ENCODE measurements around the gene LMTK2.
A peak's percentile ranks its signal among the peaks of the same experiment; 100 is the strongest.

LMTK2 gene

DNA sequence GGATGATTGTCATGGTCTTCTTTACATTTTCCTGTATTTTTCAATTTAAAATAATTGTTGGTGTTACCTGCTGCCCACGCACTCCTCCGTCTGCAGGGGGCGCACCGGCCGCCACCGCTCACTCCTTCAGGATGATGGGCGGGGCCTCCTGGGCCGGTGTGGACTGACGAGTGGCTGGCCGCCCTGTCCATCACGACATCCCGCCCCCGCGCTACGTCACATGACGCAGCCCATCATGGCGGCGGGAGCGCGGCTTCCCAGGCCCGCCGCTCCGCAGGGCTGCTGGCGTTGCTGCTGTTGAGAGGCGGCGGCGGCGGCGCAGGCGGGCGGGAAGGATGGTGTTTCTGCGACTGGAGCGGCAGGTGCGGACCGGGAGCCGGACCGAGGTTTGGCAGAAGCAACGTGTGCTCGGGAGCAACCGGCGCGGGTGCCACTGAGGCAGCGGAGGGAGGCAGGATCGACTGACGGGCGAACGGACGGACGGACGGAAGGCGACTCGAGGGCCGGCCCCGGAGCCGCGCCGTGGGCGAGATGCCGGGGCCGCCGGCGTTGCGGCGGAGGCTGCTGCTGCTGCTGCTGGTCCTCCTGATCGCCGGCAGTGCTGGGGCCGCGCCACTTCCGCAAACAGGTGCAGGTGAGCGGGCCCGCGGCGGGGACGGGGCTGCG is at the start of gene LMTK2:
TSS of gene LMTK2 (plus strand) at position 216 of the 666 bp plus-strand sequence. CDS start at position 532, 316 bp downstream.
- DNase-seq (ENCODE audit: low read depth) = peak; percentile 92

DNA sequence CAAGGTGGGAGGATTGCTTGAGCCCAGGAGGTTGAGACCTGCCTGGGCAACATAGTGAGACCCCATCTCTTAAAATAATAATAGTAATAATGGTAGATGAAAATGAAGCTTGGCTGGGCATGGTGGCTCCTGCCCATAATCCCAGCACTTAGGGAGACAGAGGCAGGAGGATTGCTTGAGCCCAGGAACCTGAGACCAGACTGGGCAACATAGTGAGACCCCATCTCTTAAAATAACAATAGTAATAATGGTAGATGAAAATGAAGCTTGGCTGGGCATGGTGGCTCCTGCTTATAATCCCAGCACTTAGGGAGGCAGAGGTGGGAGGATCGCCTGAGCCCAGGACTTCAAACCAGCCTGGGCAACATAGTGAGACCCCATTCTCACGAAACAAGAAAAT is 49.5 kb upstream of the LMTK2 start:
- DNase-seq (ENCODE audit: low read depth) = no peak

DNA sequence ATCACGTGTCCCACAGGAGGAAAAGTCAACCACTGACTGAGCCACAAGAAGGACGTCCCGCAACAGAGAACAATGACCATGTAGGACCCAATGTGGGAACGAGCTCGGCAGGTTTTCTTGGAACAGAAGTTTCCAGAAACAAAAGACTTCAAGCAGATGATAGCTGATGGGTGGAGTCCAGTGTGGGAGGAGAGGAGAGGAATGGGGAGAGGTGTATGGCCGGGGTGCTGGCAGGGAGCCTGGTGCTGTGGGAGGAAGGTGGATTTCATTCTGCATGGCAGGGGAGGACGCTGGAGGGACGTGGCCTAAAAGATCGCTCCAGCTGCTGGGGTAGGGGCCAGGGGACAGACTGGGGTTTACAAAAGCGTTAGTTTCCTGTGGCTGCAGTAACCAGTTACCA is 48.5 kb upstream of the LMTK2 start:
- no peak for DNase-seq (ENCODE audit: low read depth)

DNA sequence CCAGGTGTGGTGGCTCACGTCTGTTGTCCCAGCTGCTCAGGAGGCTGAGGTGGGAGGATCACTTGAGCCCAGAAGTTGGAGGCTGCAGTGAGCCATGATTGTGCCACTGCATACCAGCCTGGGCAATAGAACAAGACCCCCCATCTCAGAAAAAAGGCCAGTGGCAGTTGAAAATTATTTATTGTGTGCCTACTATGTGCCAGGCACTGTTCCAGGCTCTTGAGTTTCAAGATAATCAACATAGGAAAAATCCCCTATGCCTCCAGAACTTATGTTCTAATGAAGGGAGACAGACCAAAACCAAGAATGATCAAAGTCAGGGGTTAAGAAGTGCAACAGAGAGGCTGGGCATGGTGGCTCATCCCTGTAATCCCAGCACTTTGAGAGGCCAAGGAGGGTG is 42.4 kb upstream of the LMTK2 start:
- DNase-seq (ENCODE audit: low read depth) = no peak

DNA sequence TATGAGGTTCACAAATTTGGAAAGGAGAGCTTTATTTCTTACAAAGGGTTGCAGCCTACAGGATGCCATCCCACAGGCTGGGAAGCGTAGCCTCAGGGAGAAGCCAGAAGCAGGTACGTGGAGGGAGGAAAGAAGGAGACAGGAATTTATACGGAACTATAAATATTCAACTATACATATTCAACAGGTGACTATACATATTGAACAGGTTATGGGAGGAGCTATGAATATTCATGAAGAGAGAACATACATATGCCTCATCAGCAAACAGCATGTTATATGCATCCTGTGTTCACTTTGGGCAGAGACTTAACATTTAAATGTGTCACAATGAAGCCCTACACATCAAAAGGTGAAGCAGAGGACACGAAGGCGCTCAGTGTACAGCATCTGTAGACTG is 40.5 kb upstream of the LMTK2 start:
- no peak for DNase-seq (ENCODE audit: low read depth)

DNA sequence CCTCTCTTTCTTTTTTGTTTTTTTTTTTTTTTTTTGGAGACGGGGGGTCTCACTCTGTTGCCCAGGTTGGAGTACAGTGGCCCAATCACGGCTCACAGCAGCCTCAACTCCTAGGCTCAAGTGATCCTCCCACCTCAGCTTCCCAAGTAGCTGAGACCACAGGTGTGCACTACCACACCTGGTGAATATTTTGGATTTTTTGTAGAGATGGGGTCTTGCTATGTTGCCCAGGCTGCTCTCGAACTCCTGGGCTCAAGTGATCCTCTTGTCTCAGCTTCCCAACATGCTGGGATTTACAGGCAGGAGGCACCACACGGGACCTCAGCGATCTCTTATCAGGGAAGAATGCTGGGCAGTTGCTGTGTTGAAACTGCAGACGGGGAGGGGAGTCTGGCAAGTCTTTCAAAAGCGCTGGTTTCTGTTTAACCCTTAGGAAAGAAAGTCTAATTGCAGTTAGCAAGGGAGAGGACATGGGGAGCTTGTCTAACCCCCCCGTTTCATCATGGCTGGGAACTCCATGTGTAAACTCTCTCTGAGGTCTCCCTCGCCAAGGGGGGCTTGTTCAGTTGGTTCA is 39.6 kb upstream of the LMTK2 start:
- no peak for DNase-seq (ENCODE audit: low read depth)

DNA sequence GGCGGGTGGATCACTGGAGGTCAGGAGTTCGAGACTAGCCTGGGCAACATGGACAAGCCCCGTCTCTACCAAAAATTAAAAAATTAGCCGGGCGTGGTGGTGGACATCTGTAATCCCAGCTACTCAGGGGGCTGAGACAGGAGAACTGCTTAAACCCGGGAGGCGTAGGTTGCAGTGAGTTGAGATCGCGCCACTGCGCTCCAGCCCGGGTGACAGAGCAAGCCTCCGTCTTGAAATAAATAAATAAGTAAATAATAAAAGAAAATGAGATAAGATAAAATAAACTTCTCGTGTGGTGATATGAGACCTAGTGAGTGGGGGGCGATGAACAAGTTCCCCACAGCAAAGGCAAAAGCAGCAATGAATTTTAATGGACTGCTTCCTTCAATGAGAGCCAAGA is 33.6 kb upstream of the LMTK2 start:
- DNase-seq (ENCODE audit: low read depth) = no peak

DNA sequence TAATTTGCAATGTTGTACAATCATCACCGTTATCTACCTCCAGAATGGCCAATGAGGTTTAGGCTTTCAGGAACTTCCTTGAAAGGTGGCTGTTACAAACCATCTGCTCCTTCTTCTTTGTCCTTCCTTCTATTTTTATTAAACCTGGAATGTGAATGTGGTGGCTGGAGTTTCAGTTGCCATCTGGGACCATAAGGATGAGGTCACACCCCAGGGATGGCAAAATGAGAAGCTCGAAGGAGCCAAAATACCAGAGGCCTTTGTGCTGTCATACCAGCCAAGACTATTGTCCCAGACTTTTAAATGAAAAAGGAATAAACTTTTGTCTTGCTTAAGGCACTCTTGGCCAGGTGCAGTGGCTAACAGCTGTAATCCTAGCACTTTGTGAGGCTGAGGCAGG is 30.9 kb upstream of the LMTK2 start:
- DNase-seq (ENCODE audit: low read depth) = no peak

DNA sequence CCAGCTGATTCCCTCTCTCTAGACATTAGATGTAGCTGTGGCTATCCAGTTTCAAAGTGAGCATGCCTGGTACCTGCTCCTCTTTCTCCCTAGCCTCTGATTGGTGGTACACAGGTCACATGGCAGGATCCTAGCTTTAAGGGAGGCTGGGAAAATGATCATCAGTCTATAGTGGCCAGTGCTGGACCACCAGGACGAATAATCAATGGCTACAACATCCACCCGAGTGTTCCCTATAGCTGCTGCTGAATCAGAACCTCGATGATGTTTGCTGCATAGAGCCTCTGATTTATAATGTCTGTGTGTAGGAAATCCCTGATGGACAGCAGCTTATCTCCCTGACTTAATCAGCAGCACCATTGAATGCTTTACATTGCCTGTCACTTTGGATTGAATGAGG is 28.9 kb upstream of the LMTK2 start:
- DNase-seq (ENCODE audit: low read depth) = no peak

DNA sequence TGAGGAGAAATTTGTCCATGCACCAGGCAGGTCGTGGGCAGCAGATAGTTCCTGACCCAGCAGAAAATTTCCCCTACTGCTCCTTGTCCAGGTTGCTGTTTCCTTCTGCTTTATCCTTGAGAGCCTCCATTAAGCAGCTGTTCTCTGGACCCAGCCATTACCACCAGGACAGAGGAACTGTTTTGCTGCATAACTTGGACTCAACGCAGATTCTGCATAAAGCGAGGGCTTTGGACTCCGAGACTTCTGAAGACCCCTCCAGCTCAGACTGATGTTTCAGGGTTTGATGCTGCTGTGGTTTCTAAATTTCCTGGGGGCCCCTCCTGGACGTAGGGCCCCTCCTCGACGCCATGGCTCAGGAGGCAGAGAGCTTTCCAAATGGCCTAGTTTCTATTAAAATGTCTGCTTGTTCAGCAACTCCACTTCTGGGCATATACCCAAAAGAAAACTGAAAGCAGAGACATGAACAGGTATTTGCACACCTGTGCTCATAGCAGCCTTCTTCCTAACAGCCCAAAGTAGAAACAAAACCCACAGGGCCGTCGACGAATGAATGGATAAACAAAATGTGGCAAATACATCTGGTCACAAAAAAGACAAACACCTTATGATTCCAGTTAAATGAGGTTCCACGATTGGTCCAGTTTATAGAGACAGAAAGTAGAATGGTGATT is 28.3 kb upstream of the LMTK2 start:
- no peak for DNase-seq (ENCODE audit: low read depth)

DNA sequence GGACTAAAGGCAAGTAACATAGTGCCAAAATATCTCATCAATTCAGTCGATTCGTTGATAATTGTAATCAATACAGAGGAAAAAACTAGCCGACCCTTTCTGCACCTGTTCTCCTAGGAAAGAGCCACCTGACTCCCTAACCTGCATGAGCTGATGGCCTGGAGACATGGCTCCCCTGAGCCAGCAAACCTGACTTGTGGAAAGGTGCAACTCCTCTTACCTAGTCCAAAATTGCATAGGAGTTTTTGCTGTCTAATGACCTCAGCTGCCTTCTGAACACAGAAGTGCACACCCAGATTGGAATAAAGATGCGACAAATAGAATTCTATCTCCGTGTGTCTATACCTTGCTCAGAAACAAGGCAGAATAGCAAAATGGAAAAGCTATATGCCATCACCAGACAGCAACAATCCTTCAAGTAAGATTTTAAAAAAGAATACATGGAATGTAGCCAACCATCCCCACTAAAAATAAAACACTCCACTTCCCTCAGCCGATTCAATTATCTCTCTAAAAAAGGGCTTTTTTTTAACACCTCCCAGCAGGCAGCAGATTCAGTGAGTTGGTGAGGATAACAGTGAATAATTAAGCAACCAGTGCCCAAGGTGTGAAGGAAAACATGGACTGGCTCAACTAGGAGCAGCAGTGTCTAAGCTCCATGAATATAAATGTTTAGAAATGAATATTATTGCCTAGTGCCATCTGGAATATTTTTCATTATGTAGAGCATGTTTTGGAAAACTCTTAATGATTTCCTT is 26.6 kb upstream of the LMTK2 start:
- no peak for DNase-seq (ENCODE audit: low read depth)

DNA sequence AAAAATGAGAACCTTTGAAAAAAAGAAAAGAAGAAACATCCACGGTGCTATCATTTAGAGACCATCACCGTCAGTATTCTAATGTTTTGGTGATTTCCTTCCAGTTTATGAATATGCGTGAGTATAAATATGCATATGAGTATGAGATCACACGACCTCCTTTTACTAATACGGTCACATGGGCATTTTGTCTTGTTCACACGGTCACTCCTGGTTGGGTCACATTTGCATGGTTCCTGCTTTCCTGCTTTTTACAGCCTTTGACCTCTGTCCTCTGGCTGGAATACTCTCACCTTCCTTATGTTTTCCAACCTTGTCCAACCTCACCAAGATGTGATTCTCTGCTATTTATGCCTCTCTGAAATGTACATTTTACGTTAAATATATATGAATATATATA is 25.3 kb upstream of the LMTK2 start:
- no peak for DNase-seq (ENCODE audit: low read depth)

DNA sequence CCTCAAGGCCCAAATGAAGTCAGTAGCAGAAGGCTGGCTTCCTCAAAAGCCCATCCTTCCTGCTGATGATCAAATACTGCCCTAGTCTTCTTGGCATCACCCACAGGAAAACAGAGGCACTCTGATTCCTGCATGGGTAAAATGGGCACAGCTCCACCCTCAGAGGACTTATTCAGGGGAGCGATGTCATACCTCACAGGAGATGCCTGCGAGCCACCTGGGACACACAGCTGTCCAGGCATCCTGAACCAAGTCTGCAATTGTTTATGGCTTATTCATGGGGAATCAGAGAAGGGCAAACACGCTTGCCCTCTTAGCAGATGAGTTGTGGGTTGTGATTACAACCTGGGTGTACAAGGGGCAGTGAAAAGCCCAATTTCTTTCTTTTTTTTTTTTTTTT is 22.0 kb upstream of the LMTK2 start:
- no peak for DNase-seq (ENCODE audit: low read depth)

DNA sequence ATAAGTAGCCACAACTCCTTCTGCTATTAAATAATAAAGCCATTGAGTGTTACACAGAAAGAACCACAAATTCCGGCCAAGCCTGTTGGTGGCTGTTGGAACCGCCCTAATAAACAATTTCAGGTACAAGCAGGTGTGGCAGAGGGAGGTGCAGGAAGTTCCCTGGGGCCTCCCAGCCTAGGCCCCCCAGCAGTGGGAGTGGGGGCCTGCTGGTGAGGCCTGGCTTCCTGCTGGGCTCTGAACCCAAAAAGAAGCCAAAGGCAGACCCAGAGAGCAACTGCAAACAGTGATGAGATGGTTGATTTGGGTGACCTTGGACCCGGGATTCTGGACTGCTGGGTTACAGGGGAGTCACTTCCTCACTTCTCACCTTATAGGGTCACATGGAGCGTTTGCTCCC is 21.0 kb upstream of the LMTK2 start:
- DNase-seq (ENCODE audit: low read depth) = no peak

DNA sequence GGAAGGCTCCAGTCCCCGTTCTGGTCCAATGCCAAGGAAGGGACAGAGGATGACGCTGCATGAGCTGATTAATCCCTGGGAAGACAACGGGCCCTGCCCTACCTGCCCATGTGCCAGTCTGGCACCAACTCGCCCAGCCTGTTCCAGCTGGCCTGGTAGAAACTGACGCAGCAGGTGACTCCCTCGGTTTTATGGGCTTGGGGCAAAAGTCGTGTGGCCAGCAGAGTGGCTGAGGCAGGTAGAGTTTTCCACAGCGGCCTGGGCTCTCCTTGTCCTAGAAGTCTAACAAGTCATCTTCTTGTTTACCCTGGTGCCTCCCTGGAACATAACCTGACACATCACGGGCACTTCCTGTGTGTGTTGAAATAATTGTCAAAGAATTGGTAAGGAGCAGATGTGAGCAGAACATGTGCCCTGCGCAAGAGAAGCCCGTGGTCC is 20.4 kb upstream of the LMTK2 start:
- no peak for DNase-seq (ENCODE audit: low read depth)

DNA sequence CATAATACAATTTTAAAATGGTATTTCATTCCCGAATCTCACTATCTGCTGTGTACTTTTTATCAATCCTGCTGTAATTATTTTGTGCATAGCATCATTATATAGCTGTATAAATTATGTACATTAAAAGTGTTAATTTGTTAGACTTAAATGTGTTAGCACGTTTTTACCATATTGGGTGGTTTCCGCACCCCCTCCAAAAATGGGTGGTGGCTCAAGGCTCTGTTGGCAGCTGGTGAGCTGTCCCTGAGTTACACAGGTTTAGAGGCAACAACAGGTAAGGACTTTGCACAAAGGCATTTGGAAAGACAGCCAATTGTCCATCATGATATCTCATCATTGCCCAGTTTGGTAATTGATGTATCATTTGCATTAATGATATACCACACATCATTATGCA is 18.6 kb upstream of the LMTK2 start:
- no peak for DNase-seq (ENCODE audit: low read depth)

DNA sequence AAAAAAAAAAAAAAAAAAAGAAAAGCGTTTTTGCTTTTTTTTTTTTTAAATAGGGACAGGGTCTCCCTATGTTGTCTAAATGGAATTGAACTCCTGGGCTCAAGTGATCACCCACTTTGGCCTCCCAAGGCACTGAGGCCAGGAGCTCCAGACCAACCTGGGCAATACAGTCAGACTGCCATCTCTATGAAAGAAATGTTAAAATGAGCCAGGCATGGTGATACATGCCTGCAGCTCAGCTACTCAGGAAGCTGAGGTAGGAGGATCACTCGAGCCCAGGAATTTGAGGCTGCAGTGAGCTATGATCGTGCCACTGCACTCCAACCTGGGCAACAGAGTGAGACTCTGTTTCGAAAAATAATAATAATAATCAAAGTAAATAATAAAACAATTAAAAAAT is 16.5 kb upstream of the LMTK2 start:
- no peak for DNase-seq (ENCODE audit: low read depth)

DNA sequence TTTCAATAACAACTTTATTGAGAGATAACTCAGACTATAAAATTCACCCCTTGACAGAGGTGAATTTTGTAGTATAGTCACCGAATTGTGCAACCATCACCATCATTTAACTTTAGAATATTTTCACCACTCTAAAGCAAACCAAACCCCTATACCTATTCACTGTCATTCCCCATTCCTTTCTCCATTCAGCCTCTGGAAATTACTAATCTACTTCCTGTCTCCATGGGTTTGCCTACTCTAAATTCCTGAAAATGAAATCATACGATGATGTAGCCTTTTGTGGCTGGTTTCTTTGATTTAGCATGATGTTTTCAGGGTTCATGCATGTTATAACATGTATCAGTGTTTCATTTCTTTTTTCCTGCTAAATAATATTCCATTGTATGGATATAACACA is 15.6 kb upstream of the LMTK2 start:
- no peak for DNase-seq (ENCODE audit: low read depth)

DNA sequence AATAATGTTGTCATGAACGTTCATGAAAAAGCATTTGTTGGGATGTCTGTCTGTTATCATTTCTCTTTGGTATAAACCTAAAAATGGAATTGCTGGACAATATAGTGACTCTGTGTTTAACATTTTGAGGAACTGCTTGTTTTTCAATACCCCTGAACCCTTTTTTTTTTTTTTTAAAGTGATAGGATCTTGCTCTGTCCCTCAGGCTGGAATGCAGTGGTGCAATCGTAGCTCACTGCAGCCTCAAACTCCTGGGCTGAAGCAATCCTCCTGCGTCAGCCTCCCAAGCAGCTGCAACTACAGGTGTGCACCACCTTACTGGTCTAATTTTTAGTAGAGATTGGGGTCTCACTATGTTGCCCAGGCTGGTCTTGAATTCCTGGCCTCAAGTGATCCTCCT is 15.1 kb upstream of the LMTK2 start:
- DNase-seq (ENCODE audit: low read depth) = no peak

DNA sequence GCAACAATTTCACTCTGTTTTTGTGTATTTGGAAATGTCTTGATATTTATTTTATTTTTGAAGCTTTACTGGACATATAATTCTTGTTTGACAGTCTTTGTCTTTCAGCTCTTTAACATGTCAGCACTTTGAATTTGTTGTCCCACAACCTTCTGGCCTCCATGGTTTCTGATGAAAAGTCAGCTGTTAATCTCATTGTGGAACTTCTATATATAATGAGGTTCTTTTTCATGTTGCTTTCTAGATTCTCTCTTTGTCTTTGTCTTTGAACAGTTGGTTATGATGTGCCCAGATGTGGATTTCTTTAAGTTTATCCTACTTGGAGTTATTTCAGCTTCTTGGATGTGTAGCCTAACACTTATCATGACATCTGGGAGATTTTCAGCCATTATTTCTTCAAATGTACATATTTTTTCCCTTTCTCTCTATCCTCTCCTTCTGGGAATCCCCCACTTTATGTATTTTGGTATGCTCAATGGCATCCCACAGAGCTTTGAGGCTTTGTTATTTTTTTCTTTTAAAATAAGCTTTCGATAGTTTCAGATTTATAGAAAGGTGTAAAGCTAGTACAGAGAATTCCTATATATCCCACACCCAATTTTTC is 9.5 kb upstream of the LMTK2 start:
- no peak for DNase-seq (ENCODE audit: low read depth)

DNA sequence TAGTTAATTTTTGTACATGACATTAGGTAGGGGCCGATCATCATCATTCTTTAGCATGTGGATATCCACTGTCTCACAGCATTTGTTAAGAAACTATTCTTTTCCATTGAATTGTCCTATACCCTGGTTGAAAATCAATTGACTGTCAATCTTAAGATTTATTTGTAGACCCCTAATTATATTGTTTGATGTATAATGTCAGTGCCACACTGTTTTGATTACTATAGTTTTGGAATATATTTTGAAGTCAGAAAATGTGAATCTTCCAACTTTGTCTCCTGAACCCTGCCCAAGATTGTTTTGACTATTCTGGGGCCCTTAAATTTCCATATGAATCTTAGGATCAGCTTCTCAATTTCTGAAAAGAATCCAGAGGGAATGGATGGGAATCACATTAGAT is 6.6 kb upstream of the LMTK2 start:
- no peak for DNase-seq (ENCODE audit: low read depth)

DNA sequence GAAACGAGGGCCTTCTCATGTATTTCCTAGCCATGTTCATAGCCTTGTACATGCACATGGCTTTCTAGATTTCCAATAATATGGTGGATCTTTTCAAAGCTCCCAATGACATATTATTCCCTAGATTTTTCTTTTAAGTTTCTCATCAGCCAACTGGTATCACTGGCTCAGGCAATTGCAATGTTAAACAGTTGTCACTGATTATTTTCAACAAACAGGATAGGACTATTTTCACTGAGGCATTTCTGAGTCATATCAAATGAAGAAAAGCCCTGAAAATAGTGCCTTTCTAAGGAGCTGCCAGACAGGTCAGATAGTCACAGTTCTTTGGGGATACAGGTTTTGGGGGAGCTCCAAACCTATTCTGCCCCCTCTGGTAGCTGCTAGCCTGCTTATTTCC is 4.5 kb upstream of the LMTK2 start:
- DNase-seq (ENCODE audit: low read depth) = no peak
